ENCODE data around the gene TYRP1.

TYRP1 gene

GRCh38 chr9:12705738-12706391 is 12.7 kb downstream of the TYRP1 start:
- DNase-seq (ENCODE audit: insufficient read length, low spot score) (no peak), FAIRE-seq (no peak)
- no peak for TF ChIP-seq POLR2A (IDR thresholded peaks at IDR 0.05; ENCODE audit: low read depth, low read length)

- DNase-seq (ENCODE audit: insufficient read length, low spot score) (peak; percentile 3), FAIRE-seq (peak; percentile 76)
- TF ChIP-seq POLR2A (IDR thresholded peaks at IDR 0.05; ENCODE audit: low read depth, low read length), result no peak
Measured at GRCh38 chr9:12708562-12709298, 15.5 kb downstream of the TYRP1 start.

- no peak for TF ChIP-seq POLR2A (IDR thresholded peaks at IDR 0.05; ENCODE audit: low read depth, low read length)
- FAIRE-seq (no peak), DNase-seq (ENCODE audit: insufficient read length, low spot score) (no peak)
Measured at GRCh38 chr9:12712532-12712931, 19.3 kb downstream of the TYRP1 start.

GRCh38 chr9:12715268-12715667 is 22.1 kb downstream of the TYRP1 start:
- DNase-seq (ENCODE audit: insufficient read length, low spot score), result no peak
- FAIRE-seq, result no peak
- no peak for TF ChIP-seq POLR2A (IDR thresholded peaks at IDR 0.05; ENCODE audit: low read depth, low read length)

- no peak for DNase-seq (ENCODE audit: insufficient read length, low spot score)
- no peak for TF ChIP-seq POLR2A (IDR thresholded peaks at IDR 0.05; ENCODE audit: low read depth, low read length)
- peak; percentile 58 for FAIRE-seq
Measured at GRCh38 chr9:12716823-12717600, 23.8 kb downstream of the TYRP1 start.

GRCh38 chr9:12717907-12718306 is 24.7 kb downstream of the TYRP1 start:
- TF ChIP-seq POLR2A (IDR thresholded peaks at IDR 0.05; ENCODE audit: low read depth, low read length), result no peak
- FAIRE-seq (no peak), DNase-seq (ENCODE audit: insufficient read length, low spot score) (no peak)

- TF ChIP-seq POLR2A (IDR thresholded peaks at IDR 0.05; ENCODE audit: low read depth, low read length), result no peak
- peak; percentile 81 for FAIRE-seq
- DNase-seq (ENCODE audit: insufficient read length, low spot score), result no peak
Measured at GRCh38 chr9:12718482-12719026, 25.4 kb downstream of the TYRP1 start.

- no peak for TF ChIP-seq POLR2A (IDR thresholded peaks at IDR 0.05; ENCODE audit: low read depth, low read length)
- no peak for FAIRE-seq
- DNase-seq (ENCODE audit: insufficient read length, low spot score), result no peak
Measured at GRCh38 chr9:12719431-12719830, 26.2 kb downstream of the TYRP1 start.

GRCh38 chr9:12720551-12720950 is 27.4 kb downstream of the TYRP1 start:
- TF ChIP-seq POLR2A (IDR thresholded peaks at IDR 0.05; ENCODE audit: low read depth, low read length), result no peak
- no peak for DNase-seq (ENCODE audit: insufficient read length, low spot score)
- FAIRE-seq, result no peak

- no peak for FAIRE-seq
- no peak for TF ChIP-seq POLR2A (IDR thresholded peaks at IDR 0.05; ENCODE audit: low read depth, low read length)
- no peak for DNase-seq (ENCODE audit: insufficient read length, low spot score)
Measured at GRCh38 chr9:12722131-12722530, 28.9 kb downstream of the TYRP1 start.

- DNase-seq (ENCODE audit: insufficient read length, low spot score) (no peak), FAIRE-seq (peak; percentile 65)
- no peak for TF ChIP-seq POLR2A (IDR thresholded peaks at IDR 0.05; ENCODE audit: low read depth, low read length)
Measured at GRCh38 chr9:12723409-12724028, 30.3 kb downstream of the TYRP1 start.

- TF ChIP-seq POLR2A (IDR thresholded peaks at IDR 0.05; ENCODE audit: low read depth, low read length), result no peak
- no peak for DNase-seq (ENCODE audit: insufficient read length, low spot score)
- FAIRE-seq, result peak; percentile 45
Measured at GRCh38 chr9:12726795-12727194, 33.6 kb downstream of the TYRP1 start.

GRCh38 chr9:12730198-12730597 is 37.0 kb downstream of the TYRP1 start:
- FAIRE-seq, result no peak
- TF ChIP-seq POLR2A (IDR thresholded peaks at IDR 0.05; ENCODE audit: low read depth, low read length), result no peak
- DNase-seq (ENCODE audit: insufficient read length, low spot score), result no peak

GRCh38 chr9:12730927-12731326 is 37.7 kb downstream of the TYRP1 start:
- no peak for DNase-seq (ENCODE audit: insufficient read length, low spot score)
- no peak for TF ChIP-seq POLR2A (IDR thresholded peaks at IDR 0.05; ENCODE audit: low read depth, low read length)
- FAIRE-seq, result no peak

Data from H54 (cell line).